ENCODE data around the gene CCNK.

CCNK gene

GRCh38 chr14:99538733-99539132 is 57.5 kb downstream of the CCNK start:
- no peak for DNase-seq

DNA sequence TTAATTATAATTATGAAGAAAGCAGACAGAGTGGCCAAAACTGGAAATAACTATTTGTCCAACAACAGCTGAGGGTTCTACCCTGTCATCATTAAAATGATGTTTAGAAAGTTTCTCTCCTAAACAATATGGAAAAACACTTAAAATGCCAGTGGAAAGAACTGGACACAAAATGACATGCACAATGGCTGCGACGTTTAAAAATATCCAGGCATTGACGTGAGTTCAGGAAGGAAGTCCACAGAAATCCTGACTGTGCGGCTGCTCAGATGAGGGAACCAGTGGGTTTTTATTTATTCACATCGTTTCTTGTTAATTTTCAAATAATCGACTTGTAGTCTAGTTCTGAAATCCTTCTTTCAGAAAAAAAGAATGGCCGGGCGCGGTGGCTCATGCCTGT is 58.3 kb downstream of the CCNK start:
- no peak for DNase-seq

- DNase-seq, result no peak
Measured at GRCh38 chr14:99540196-99541032, 59.2 kb downstream of the CCNK start.

DNA sequence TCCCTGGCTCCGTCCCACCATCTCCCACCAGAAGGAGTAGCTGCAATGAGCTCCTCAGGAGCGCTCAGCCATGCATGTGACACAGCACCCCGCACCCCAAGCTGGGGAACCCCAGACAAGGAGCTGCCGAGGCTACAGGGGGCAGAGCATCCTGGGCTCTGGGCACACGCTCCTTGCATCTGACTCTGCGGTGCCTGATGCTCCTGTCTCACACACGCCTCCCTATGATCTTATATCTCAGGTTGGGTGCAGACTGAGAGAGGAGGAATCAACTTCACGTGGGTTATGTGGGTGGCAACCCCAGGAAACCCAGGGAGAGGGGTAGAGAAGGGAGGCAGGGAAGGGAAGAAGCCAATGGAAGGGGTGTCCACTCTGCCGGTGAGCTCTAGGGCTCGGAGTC is 60.0 kb downstream of the CCNK start:
- no peak for DNase-seq

DNA sequence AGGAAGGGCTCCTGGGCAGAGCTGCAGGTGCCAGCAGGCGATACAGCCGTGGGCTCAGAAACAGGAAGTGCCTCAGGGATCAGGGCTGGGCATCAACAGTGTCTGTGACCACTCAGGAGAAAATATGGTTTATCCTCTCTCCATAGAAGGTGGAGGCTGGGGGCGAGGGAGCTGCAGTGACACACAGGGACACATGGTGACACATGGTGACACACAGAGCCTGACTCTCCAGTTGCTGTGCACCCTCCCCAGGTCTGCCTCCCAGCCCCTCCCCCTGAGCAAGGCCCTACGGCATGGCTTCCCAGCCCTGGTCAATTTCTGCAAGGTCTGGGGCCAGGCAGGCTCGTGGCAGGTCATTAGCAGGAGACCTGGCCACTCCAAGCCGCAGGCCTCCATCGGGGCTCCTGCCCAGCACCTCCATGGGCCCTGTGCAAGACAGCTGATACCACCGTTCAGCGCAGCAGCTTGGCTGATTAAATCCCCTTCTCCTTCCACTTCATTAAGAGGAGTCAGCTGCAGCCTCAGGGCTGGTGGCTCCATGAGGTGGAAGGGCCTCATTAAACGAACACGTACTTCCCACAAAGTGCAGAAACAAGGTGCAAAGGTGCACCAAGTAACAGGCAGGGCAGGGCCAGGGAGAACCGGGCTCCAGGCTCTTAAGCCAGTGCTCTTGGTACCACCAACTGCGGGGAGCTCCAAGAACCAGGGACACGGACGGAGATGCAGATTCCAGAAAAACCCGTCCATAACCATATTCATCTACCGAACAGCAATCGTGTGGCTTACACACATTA is 60.7 kb downstream of the CCNK start:
- no peak for DNase-seq

DNA sequence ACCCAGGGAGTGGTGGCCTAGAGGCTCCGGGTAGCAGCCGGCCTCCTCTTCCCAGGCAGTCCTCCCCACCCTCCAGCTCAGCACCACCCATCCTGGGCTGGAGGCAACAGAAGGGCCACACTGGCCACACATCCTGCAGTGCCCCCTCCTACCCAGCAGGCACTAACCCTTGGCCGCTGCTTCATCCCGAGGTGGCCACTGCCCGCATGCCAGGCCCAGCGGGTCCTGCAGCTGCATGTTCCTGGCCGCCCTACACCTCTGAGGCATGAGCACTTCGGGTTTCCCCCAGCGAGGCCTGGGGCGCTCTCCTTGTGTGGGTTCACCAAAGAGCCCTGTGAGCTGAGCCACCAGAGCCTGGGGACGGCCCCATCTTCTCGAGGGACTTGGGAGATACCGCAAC is 61.4 kb downstream of the CCNK start:
- DNase-seq, result no peak

GRCh38 chr14:99543370-99543769 is 62.2 kb downstream of the CCNK start:
- no peak for DNase-seq

DNA sequence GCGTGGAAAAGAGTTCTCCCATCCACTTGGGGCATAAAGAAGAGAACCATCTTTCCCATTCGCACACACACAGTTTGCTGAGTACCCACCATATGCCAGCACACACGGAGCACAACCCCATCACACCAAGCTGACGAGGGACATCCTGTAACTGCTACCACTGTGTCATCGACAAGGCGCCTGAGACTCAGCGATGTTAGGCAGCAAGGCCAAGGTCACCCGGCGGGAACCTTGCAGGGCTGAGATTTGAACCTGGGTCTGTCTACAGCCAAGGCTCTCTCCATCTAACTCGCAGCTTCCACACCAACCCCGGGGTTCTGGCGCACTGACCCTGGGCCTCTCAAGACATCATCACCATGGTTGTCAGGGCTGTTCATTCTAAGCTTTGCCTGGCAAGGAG is 62.8 kb downstream of the CCNK start:
- no peak for DNase-seq

DNA sequence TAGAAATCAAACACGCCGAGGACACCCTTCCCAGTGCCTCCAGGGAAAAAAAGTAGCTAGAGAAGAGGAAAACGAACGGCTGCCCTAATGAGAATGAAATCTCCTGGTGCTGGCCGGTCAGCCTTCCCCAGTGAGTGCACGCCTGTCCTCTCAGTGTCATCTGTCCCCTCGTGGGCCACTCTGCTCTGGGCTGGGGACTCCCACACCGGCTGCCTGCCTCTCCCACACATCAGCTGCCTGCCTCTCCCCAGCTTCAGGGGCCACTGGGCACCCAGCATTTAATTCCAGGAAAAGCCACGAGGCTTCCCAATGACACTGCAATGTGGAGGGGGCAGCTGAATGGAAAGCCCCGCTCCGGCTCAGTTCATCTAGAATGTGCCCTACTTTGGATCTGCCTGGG is 63.8 kb downstream of the CCNK start:
- no peak for DNase-seq

DNA sequence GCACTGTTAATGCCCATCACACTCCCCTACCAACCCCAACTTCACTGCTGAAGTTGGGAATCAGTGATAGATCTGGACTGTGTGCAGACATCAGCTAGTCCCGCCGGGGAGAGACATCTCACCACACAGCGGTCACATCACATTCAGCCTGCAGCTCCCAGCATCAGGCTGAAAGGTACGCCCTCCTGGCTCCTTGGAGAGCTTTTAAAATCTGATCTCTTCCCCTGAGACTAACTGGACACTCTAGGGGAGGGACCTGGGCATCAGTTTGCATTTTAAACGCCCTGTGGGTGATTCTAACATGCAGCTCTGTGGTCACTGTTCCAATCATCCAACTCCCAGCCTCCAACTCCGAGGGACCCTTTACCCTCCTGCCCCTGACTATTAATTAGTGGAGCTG is 64.4 kb downstream of the CCNK start:
- DNase-seq, result no peak

GRCh38 chr14:99546234-99546879 is 65.1 kb downstream of the CCNK start:
- no peak for DNase-seq

DNA sequence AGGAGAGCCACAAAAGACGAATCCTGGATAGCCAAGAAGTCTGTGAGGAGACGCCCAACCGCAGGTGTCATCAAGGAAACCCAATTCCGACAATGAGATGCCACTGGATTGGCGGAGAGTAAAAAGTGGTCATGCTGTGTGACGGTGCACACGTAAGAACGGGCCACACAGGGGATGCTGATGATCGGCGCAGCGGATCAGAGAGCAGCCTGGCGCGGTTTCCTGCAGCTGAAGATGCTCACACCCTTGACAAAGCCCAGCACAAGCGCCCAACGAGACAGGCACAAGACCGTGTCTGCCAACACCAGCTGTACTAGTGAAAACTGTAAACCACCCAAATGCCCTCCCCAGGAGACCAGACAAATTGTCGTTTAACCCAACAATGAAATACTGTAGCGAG is 67.0 kb downstream of the CCNK start:
- DNase-seq, result no peak

DNA sequence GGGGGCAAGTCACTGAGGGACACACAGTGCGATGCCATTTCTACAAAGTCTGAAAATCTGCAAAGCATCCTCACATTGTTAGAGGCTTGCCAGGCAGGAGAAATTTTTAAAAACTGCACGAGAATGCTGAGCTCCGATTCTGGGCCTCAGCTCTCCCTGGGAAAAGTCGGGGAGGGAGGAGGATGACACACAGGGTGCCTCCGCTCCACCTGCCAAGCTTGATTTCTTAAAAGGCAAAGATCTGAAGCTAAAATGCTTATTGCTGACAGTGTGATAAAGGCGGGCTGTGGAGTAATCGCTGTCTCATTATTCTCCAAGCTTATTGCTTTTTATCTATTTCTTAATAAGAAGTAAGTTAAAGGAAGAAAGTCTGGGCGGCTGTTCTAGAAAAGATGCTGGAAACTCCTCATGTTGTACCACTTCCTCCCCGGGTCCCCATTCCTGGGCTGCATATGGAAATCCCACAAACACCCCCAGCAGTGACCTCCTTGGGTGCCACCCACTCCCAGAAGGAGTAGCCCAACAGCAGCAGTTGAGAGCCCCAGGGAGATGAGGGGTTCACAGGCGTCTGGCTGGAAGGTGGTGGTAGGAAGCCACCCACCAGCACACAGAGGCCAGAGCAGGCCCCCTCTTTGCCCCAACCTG is 67.8 kb downstream of the CCNK start:
- no peak for DNase-seq

DNA sequence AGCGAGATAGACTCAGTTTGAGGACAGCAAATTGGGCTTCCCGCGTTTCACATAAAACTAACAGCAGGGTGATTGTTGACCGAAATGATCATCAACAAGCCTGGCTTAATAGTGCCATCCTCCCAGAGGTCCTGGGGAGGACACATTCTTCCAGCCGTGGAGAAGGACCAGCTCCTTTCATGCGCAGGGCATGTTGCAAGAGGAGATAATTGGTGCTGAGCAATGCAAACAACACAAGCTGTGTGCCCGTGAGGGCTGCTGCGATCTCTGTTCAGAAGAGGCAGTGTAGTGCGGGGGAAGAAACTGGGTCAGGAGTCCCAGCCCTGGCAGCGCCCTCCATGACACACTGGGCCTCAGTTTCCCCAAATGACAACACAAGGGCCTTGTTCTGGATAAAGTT is 68.5 kb downstream of the CCNK start:
- no peak for DNase-seq

GRCh38 chr14:99550387-99550992 is 69.3 kb downstream of the CCNK start:
- DNase-seq, result no peak

DNA sequence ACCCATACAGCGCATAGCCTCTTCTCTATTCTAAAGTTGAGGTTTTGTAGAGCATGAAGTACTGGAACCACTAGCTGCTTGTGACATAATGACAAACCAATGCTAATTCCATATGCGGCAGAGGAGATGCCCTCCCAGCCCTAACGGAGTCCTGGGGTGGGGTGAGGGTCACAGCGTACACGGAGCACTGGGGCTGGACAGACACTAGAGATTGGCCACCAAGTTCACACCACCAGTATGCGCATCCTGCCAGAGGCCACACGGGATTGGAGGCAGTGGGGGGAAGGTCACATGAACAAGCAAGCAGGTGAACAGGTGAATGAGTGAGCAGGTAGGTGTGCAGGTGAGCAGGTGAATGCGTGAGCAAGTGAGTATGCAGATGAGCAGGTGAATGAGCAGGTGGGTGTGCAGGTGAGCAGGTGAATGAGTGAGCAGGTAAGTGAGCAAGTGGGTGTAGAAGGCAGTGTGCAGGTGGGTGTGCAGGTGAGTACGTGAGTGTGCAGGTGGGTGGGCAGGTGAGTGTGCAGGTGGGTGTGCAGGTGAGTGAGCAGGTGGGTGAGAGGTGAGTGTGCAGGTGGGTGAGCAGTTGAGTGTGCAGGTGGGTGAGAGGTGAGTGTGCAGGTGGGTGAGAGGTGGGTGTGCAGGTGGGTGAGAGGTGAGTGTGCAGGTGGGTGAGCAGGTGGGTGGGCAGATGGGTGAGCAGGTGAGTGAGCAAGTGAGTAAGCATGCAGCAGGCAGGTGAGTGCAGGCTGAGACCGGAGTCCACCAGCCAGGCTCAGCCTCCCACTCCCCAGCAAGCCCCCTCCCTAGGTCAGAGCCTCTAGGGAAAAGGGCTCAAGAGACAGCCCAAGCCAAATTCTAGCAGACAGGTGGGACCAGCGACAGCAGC is 70.1 kb downstream of the CCNK start:
- no peak for DNase-seq

DNA sequence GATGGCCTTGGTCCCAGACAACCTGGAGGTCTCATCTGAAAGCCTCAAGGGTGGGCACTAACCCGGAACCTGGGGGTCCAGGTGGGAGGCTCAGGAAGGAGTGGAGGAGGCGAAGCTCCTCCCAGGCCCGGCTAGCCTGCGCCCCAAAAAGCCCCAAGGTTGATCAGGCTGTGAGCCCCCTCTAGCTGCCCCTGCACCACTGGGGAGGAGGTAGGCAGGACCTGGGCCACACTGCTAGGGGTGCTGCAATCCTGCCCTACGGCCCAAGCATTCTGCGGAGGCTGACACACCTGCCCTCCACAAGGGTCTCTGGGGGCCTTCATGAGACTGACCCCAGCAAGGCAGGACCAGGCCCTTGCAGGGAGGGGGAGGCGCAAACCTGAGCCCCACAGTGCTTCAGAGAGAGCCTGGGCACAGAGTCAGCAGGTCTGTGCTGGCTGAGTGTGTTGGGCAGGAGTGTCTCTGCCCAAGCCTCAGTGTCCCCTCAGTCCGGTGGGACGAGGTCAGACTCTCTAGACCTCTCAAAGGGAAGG is 70.9 kb downstream of the CCNK start:
- no peak for DNase-seq

DNA sequence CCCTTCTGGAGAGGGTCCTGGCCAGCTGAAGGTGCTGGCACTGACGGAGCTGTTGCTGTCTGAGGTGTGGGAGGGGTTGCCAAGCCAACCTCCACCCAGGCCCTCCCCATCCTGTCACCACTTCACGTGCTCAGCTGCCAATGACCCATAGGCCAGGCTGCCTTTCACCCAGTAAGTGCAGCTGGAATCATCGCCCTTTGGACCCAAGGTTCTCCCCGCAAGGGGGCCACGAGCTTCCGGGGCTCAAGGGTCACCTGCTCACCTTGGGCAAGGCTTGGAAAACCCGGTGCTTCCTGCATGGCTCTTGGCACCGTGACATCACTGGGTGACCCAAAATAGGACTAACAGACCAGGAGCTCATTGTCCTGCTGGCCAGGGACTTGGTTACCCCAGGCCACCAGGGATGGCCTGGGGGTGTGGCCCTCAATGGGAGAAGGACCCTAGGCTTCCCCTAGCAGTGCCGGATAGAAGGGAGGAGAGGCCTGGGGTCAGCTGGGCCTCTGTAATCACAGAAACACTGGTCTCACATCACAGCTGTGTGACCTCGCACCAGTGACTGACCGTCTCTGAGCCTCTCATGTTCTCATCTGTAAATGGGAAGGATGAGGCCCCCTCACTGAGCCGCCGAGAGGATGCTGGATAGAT is 71.5 kb downstream of the CCNK start:
- no peak for DNase-seq

GRCh38 chr14:99554184-99554583 is 73.0 kb downstream of the CCNK start:
- DNase-seq, result no peak

DNA sequence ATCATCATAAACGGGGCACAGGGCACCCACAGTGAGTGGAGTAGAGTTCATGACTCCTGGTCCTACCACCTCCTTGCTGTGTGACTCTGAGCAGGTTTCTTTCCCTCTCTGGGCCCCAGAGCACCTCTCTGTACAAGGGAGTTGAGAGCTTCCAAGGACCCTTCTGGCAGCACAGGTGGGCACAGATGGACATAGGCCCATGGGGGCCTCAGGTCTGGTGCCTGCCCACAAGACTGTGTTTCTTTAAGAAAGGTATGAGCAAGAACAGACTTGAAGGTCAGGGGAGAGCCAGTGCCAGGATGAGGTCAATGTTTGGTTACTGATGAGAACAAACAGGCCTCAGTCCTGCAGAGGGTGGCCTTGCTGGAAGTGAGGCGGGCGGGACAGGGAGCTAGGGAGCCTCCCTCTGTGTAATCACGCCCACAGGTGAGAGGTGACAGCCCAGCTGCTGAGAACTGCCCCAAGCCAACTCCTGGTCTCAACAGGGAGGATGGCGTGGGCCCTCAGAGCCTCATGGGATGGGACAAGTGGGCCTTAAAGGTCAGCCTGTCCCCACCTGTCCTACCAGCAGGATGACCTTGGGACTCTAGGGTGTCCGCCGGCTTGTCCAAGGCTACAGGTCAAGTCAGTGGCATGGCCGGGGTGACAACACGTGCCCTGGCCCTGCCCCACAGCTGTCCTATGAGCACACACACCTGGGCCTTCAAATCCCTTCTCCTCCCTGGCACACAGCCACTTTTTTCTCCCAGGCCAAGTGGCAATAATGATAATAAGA is 73.7 kb downstream of the CCNK start:
- no peak for DNase-seq

All from CD4-positive, alpha-beta T cell treated with Interleukin-15 for 1 hour (primary cell).